GM18858 (cell line): ENCODE results near the gene SLC22A17.
"Not testable (repeated sequence)": the region's sequence is repeated elsewhere in the genome, so short reads cannot be mapped to it uniquely, and the experiment has no call there.

Experiments
- ATAC-seq: cut with Tn5 transposase; IDR thresholded peaks from one replicate; pipeline ENCODE4 v1.9.1; 2021; ENCODE audit not compliant: unreplicated experiment

SLC22A17 gene

GRCh38 chr14:23345987-23346692 is 6.5 kb downstream of the SLC22A17 start:
- no peak for ATAC-seq

- ATAC-seq, result no peak
Observed at GRCh38 chr14:23344481-23344880, 8.2 kb downstream of the SLC22A17 start.

GRCh38 chr14:23339506-23340268 is 13.0 kb downstream of the SLC22A17 start:
- ATAC-seq, result no peak

DNA sequence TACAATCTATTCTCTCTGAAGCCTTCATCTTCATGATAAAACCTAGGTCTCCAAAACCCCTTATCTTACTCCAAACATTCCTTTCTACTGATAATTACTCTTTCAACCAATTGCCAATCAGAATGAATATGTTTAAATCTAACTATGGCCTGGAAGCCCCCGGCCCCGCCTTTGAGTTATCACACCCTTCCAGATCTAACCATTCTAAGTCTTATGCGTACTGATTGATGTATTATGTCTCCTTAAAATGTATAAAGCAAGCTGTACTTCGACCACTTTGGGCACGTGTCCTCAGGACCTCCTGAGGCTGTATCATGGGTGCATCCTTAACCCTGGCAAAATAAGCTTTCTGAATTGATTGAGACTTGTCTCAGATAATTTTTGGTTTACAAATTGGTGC is 17.1 kb downstream of the SLC22A17 start:
- ATAC-seq, result no peak

DNA sequence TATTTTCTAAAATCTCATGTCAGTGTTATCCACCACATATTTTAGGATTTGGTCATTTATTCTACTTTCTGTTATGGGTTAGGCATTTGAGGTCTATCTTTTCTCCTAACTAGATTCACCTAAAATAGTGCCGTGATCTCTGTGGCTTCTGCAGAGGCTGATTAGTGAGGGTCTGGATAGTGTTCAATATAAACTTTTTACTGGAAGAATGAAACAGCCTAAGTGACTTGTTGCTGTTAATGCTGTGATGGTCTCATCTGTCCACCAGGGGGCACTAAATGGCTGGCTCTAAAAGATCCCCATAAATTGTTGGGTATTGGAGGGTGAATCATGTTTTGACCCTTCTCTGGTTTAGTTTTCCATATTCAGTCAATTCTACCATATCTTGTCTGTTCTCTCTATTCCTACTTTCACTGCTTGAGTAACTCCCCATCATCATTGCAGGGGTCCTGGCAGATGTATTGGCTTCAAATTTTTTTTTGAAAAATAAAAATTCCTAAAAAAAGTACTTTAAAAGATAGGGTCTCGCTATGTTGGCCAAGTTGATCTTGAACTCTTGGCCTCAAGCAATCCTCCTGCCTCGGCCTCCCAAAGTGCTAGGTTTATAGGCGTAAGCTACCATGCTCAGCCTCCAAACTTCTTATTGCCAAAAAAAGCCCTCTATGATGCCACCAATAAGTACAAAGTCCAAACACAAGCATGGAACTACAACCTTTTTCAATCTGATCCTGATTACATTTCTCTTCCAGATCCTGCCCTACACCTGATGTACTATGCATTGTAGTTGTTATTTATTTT is 24.5 kb downstream of the SLC22A17 start:
- ATAC-seq, result no peak

DNA sequence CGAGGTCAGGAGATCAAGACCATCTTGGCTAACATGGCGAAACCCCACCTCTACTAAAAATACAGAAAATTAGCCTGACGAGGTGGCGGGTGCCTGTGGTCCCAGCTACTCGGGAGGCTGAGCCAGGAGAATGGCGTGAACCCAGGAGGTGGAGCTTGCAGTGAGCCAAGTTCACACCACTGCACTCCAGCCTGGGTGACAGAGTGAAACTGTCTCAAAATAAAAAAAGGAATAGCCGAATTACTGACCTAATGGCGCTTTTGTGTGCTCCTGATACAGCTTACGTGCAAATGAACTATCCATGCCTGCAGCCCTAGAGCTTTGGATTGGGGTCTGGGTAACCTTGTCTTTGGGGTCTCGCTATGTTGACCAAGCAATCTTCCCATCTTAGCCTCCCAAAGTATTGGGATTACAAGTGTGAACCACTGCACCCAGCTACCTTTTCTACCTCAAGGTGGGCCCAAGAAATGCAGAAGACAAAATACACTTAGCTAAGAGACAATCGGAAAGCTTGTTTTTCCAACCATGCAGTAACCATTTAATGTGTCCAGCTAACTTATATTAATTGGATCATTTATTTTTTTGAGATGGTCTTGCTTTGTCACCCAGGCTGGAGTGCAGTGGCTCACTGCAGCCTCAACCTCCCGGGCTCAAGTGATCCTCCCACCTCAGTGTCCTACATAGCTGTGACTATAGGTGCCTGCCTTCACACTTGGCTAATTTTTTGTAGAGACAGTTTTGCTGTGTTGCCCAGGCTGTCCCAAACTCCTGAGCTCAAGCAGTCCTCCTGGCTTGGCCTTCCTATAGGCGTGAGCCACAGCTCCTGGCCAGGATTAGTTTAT is 26.0 kb downstream of the SLC22A17 start:
- no peak for ATAC-seq

GRCh38 chr14:23325746-23326145 is 26.9 kb downstream of the SLC22A17 start:
- ATAC-seq, result not testable (repeated sequence)

GRCh38 chr14:23324993-23325392 is 27.7 kb downstream of the SLC22A17 start:
- no peak for ATAC-seq

DNA sequence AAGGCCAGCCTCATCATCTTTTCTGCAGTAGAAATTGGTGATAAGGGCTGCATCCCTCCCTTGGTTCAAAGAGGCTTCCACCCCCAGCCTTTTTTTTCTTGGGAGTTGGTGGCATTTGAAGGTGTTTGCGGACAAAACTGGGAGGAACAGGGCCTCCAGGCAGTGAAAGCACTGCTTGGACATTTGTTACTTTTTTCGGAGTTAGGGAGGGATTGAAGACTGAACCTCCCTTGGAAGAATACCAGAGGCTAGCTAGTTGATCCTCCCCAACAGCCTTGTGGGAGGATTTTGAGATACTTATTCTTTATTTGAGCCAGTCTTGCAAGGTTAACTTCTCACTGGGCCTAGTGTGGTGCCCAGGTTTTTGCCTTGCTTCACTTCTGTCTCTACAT is 28.2 kb downstream of the SLC22A17 start:
- ATAC-seq, result no peak

GRCh38 chr14:23323838-23324454 is 28.7 kb downstream of the SLC22A17 start:
- ATAC-seq, result no peak

- no peak for ATAC-seq
Observed at GRCh38 chr14:23322568-23323517, 29.8 kb downstream of the SLC22A17 start.

DNA sequence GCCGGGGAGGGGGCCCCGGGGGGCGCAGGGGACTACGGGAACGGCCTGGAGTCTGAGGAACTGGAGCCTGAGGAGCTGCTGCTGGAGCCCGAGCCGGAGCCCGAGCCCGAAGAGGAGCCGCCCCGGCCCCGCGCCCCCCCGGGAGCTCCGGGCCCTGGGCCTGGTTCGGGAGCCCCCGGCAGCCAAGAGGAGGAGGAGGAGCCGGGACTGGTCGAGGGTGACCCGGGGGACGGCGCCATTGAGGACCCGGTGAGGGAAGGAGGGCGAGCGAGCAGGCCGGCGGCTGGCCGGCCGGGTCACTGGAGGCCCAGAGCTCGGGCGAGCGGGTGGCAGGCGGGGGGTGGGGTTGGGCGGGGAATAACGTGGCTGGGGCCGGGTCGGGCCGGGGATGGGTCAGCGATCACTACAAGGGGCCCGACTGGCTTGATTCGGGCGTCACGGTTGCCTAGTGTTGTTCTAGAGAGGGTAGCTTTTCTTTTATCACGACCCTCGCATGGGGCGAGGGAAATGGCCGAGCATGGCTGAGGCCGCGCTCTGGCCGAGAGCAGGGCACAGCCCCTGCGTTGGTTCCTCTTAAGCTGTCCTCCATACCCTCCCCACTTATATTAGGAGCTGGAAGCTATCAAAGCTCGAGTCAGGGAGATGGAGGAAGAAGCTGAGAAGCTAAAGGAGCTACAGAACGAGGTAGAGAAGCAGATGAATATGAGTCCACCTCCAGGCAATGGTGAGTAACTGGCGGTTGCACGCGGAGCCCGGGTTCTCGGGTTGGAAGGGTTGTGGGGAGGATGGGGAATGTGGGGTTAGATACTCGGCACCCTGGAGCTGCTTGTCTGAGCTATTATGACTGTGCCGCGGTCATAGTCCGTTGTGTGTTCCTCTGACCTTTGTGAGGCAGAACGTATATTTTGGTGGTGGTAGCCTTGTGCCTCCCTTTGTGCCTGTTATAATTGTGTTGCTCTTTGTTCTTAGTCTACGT is 30.8 kb downstream of the SLC22A17 start:
- no peak for ATAC-seq

DNA sequence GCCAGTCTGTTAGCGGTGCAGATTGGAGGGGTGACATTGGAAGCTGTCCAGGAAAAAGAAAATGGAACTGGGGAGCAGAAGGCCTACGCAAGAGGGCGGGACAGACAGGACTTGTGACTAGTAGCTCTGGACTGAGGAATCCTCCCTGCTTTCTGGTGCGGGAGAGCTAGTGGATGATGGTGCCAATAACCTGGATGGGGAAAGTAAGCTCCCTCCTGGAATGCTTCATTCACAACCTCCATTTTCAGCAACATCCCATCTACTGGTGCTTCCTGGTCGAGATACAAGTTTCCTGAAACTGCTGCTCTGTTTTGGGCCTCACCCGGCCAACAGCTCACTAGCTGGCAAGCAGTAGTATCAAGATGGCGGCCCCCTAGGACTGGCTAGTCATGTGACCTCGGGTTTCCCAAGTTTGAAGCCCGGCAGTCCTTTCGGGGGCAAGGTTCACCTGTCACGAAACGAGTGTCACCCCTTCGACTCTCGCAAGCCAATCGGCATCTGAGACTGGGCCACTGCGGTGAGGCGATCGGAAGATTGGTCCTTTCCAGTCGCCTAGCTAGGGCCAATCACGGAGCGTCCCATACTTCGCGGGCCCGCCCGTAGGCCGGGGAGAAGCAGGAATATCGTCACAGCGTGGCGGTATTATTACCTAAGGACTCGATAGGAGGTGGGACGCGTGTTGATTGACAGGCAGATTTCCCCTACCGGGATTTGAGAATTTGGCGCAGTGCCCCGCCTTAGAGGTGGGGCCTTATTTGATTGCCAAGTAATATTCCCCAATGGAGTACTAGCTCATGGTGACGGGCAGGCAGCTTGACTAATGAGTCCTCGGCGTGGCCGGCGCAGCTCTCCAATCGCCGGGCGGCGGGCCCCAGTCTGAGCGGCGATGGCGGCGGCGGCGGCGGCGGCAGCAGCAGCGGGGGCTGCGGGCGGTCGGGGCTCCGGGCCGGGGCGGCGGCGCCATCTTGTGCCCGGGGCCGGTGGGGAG is 31.8 kb downstream of the SLC22A17 start, which contains the start of gene PABPN1:
TSS of gene PABPN1 (plus strand) at position 874 of the 988 bp plus-strand sequence. CDS start at position 887, 13 bp downstream.
- peak; percentile 87 for ATAC-seq

DNA sequence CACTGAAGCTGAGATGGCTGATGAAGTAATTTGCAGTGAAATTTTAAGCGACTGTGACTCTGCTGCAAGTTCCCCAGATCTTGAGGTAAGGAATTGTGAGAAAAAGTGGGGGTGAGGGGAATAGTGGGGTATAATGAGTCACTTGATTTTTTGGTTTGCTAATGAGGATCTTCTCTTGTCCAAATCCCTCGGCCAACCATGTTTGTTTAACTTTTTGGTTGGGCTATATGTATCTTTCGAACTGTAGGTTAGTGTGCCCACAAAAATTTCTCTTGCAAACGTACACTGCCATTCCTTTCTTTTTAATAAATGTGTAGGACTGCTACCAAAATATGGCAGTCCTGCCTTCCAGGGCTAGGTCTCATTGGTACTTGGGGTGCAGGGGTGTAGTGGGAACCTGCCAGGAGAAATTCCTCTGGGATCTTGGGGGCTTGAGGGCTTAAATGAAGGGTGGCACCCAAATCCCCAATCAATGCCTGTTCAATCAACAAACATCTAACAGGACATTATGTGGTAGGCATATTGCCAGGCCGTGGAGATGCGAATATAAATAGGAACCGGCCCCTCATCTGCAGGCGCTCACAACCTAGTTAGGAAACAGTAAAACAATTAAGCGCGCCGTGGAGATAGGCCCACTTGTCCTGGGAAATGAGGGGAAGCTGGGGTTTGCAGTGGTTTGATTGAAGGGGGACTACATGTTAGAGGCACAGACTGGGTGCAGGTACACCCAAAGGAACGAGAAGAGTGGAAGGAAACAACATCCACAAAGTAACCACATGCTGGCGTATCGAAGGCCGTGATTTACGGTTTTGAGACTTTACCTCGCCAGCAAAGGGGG is 32.7 kb downstream of the SLC22A17 start:
- no peak for ATAC-seq

GRCh38 chr14:23316300-23316699 is 36.4 kb downstream of the SLC22A17 start:
- no peak for ATAC-seq

DNA sequence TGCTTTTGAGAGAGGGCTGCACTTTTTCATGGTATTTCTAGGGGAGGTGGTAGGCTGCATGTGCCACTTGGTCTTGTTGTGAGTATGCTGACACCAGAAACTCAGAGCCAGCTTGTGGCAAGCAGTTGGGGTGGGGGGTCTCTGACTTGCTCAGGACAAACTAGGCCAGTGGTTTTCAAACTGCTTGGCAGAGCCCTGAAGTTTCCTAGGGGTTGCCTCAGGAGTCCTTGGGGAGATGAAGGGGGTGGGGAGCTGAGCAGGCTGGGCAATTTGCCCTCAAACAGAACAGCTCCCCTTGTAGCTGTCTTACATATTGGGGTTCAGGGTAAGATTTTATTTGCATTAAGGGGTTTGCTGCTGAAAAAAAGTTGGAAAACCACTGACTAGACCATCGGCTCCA is 42.1 kb downstream of the SLC22A17 start:
- ATAC-seq, result no peak
